Measurements from ENCODE around the gene GAPVD1. TPM values are rescaled to one million over a fixed set of nuclear protein-coding genes. Genes with fewer than 3 reads are reported as not detected.
"Not testable (repeated sequence)": the region's sequence is repeated elsewhere in the genome, so short reads cannot be mapped to it uniquely, and the experiment has no call there.

The GAPVD1 gene
- polyA plus RNA-seq, 3 donors = 28.2 to 31.0 (median 30.4) TPM

- DNase-seq (ENCODE audit: low read depth in 3 of 3, low spot score in 2 of 3) = no peak
Measured at GRCh38 chr9:125399666-125400065, 138.0 kb downstream of the GAPVD1 start.

- DNase-seq (ENCODE audit: low read depth in 3 of 3, low spot score in 2 of 3) = not testable (repeated sequence)
Measured at GRCh38 chr9:125400232-125400631, 138.6 kb downstream of the GAPVD1 start.

- DNase-seq (ENCODE audit: low read depth in 3 of 3, low spot score in 2 of 3) = no peak
Measured at GRCh38 chr9:125400725-125401716, 139.4 kb downstream of the GAPVD1 start.

- no peak for DNase-seq (ENCODE audit: low read depth in 3 of 3, low spot score in 2 of 3)
Measured at GRCh38 chr9:125404733-125405132, 143.1 kb downstream of the GAPVD1 start.

GRCh38 chr9:125405938-125406809 lies 144.5 kb downstream of the GAPVD1 start:
- no peak for DNase-seq (ENCODE audit: low read depth in 3 of 3, low spot score in 2 of 3)

GRCh38 chr9:125406810-125407087 lies 145.1 kb downstream of the GAPVD1 start:
- no peak for DNase-seq (ENCODE audit: low read depth in 3 of 3, low spot score in 2 of 3)

GRCh38 chr9:125407432-125407973 lies 145.9 kb downstream of the GAPVD1 start:
- no peak for DNase-seq (ENCODE audit: low read depth in 3 of 3, low spot score in 2 of 3)

GRCh38 chr9:125407974-125408900 lies 146.6 kb downstream of the GAPVD1 start:
- peak in 2 of 3 donors; percentile 55 to 61 for DNase-seq (ENCODE audit: low read depth in 3 of 3, low spot score in 2 of 3)

- DNase-seq (ENCODE audit: low read depth in 3 of 3, low spot score in 2 of 3) = no peak
Measured at GRCh38 chr9:125409217-125409636, 147.6 kb downstream of the GAPVD1 start.

- DNase-seq (ENCODE audit: low read depth in 3 of 3, low spot score in 2 of 3) = no peak
Measured at GRCh38 chr9:125409637-125410521, 148.3 kb downstream of the GAPVD1 start.

- no peak for DNase-seq (ENCODE audit: low read depth in 3 of 3, low spot score in 2 of 3)
Measured at GRCh38 chr9:125410522-125410894, 148.9 kb downstream of the GAPVD1 start.

- DNase-seq (ENCODE audit: low read depth in 3 of 3, low spot score in 2 of 3) = no peak
Measured at GRCh38 chr9:125411171-125411756, 149.6 kb downstream of the GAPVD1 start.

- no peak for DNase-seq (ENCODE audit: low read depth in 3 of 3, low spot score in 2 of 3)
Measured at GRCh38 chr9:125412166-125412565, 150.5 kb downstream of the GAPVD1 start.

GRCh38 chr9:125413579-125413978 lies 152.0 kb downstream of the GAPVD1 start:
- DNase-seq (ENCODE audit: low read depth in 3 of 3, low spot score in 2 of 3) = no peak

- DNase-seq (ENCODE audit: low read depth in 3 of 3, low spot score in 2 of 3) = no peak
Measured at GRCh38 chr9:125415583-125416460, 154.2 kb downstream of the GAPVD1 start.

- no peak for DNase-seq (ENCODE audit: low read depth in 3 of 3, low spot score in 2 of 3)
Measured at GRCh38 chr9:125416517-125416916, 154.9 kb downstream of the GAPVD1 start.

Measured in right renal cortex interstitium (tissue), 3 donors.